GM20431 (cell line): ENCODE measurements around the gene LETMD1.
"Not testable (repeated sequence)": the region's sequence is repeated elsewhere in the genome, so short reads cannot be mapped to it uniquely, and the experiment has no call there.

Source experiments
- in situ Hi-C: fragments of 300-500 bp; cut with MseI, MboI; formaldehyde crosslinking; loops from one replicate; pipeline ENCODE4 v1.15.0; 2020; ENCODE audit warnings: low sequenced_read_pairs; ENCODE audit not compliant: unreplicated experiment

LETMD1 gene

GRCh38 chr12:51075390-51075789 is 27.3 kb downstream of the LETMD1 start:
- in situ Hi-C loops: no loop called here

GRCh38 chr12:51076236-51076930 is 28.3 kb downstream of the LETMD1 start:
- in situ Hi-C loops: no loop called here

- in situ Hi-C loops: no loop called here
Observed at GRCh38 chr12:51077930-51078329, 29.8 kb downstream of the LETMD1 start.

GRCh38 chr12:51078346-51078745 is 30.2 kb downstream of the LETMD1 start:
- in situ Hi-C loops: not testable (repeated sequence)

GRCh38 chr12:51078866-51079265 is 30.7 kb downstream of the LETMD1 start:
- in situ Hi-C loops: not testable (repeated sequence)

- in situ Hi-C loops: no loop called here
Observed at GRCh38 chr12:51080136-51080535, 32.0 kb downstream of the LETMD1 start.

- in situ Hi-C loops: no loop called here
Observed at GRCh38 chr12:51081421-51081820, 33.3 kb downstream of the LETMD1 start.

- in situ Hi-C loops: no loop called here
Observed at GRCh38 chr12:51082561-51083125, 34.5 kb downstream of the LETMD1 start.

GRCh38 chr12:51083126-51083833 is 35.2 kb downstream of the LETMD1 start, which contains the start of gene CSRNP2:
TSS of gene CSRNP2 (minus strand) at chr12:51083596. CDS start at chr12:51076561, 7,035 bp downstream.
- in situ Hi-C loops: no loop called here

- in situ Hi-C loops: no loop called here
Observed at GRCh38 chr12:51085757-51086156, 37.6 kb downstream of the LETMD1 start.

- in situ Hi-C loops: no loop called here
Observed at GRCh38 chr12:51086933-51087332, 38.8 kb downstream of the LETMD1 start.

- in situ Hi-C loops: no loop called here
Observed at GRCh38 chr12:51087818-51088217, 39.7 kb downstream of the LETMD1 start.

GRCh38 chr12:51090705-51091229 is 42.6 kb downstream of the LETMD1 start:
- in situ Hi-C loops: no loop called here

GRCh38 chr12:51098611-51099010 is 50.5 kb downstream of the LETMD1 start:
- in situ Hi-C loops: no loop called here

- in situ Hi-C loops: no loop called here
Observed at GRCh38 chr12:51103977-51104376, 55.9 kb downstream of the LETMD1 start.

- in situ Hi-C loops: no loop called here
Observed at GRCh38 chr12:51108136-51108535, 60.0 kb downstream of the LETMD1 start.
